Activated naive CD8-positive, alpha-beta T cell treated with anti-CD3 and anti-CD28 coated beads, Interleukin-2, amount 50 U/mL, for 24 hours (primary cell): ENCODE measurements around the gene UBE3B.

Experiments used
- ATAC-seq: fragments of 150-1000 bp; cut with Tn5 transposase; one replicate; pipeline ENCODE4 v1.10.0; 2021
- DNase-seq: peaks from one replicate; pipeline ENCODE4 v3.0.0; 2021
- H3K27ac Mint-ChIP-seq: one replicate; pipeline ENCODE4 v1.8.0; 2021; ENCODE audit warnings: mild to moderate bottlenecking, mixed read lengths
- H3K27me3 Mint-ChIP-seq: one replicate; pipeline ENCODE4 v1.8.0; 2021; ENCODE audit warnings: mixed read lengths
- H3K36me3 Mint-ChIP-seq: one replicate; pipeline ENCODE4 v1.8.0; 2021; ENCODE audit warnings: low read depth, mixed read lengths
- H3K4me1 Mint-ChIP-seq: one replicate; pipeline ENCODE4 v1.8.0; 2021; ENCODE audit warnings: mixed read lengths
- H3K4me3 Mint-ChIP-seq: one replicate; pipeline ENCODE4 v1.8.0; 2021; ENCODE audit warnings: mild to moderate bottlenecking, moderate library complexity, mixed read lengths
- H3K9me3 Mint-ChIP-seq: one replicate; pipeline ENCODE4 v1.8.0; 2021; ENCODE audit warnings: mixed read lengths

UBE3B gene

DNA sequence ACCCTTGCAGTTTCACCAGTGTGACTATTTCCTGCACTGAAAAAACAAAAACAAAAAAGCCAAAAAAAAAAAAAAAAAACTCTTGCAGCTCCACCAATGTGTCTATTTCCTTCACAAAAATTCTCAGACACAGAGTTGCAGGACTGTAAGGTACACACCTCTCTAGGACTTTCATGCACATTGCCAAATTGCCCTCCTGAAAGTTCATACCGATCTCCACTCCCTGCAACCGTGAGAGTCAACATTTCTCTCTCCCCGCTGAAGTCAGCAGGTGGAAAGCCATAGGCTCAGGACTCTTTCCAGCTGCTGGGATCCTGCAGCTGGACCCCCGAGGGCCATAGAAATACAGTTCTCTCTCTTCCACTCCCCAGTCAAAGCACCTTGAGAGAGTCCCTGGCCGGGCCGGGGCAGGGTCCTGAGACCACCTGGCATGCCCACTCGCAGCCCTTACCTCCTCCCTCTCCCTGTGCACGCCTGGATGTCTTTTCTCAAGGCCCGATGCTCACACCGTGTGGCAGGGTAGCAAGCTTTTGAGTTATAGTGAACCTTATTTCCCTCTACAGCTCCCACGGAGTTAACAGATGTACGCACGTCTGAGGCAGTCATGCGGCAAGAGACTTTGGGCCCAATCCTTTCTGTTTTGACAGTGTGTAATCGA is 72.3 kb downstream of the UBE3B start:
- peaks cover 3% of the 10 kb centered on the region for H3K4me1 Mint-ChIP-seq
- H3K27ac Mint-ChIP-seq = no peak overlapping the region
- ATAC-seq (no peak), DNase-seq (no peak)
- H3K9me3 Mint-ChIP-seq = no peaks in the 10 kb centered on the region
- H3K4me3 Mint-ChIP-seq = no peak overlapping the region
- peaks cover 15% of the 10 kb centered on the region for H3K27me3 Mint-ChIP-seq
- H3K36me3 Mint-ChIP-seq = no peaks in the 10 kb centered on the region

DNA sequence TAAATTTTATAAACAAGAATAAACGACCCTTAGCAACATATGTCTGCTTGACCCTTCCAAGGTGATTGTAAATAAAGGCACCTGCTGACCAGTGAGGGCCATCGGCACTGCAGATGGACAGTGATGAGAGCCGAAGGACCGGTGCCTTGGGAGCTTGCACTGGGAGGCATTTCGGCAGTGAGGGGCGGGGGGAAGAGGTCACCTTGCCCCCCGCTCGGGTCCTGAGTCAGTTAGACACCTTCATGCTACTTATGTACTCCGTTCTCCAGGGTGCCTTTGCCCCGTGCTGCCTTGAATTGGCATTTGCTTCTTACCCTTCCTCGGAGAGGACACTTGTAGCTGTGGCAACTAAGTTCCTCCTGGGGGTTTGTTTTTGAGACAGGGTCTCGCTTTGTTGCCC is 72.8 kb downstream of the UBE3B start:
- H3K36me3 Mint-ChIP-seq = no peaks in the 10 kb centered on the region
- no peaks in the 10 kb centered on the region for H3K9me3 Mint-ChIP-seq
- H3K27ac Mint-ChIP-seq = no peak overlapping the region
- H3K4me3 Mint-ChIP-seq = no peak overlapping the region
- DNase-seq (no peak), ATAC-seq (no peak)
- H3K27me3 Mint-ChIP-seq = peaks cover 15% of the 10 kb centered on the region
- no peaks in the 10 kb centered on the region for H3K4me1 Mint-ChIP-seq

DNA sequence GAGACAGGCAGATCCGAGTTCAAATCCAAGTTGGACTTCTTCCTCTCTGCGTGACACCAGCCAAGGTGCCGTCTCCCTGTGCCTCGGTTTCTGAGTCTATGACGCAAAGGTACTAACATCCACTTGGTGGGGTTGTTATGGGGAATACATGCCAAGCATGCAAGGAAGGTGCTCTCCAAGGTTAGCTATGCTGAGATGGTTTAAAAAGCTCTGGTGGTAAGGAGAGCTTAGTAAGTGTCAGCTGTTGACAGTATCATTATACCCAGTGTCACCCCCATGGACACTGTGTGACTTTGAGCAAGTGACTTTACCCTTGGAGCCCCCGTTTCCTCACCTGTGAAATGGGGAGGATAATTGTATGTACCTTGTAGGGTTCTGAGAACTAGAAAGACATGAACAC is 73.7 kb downstream of the UBE3B start:
- no peak overlapping the region for H3K27ac Mint-ChIP-seq
- H3K9me3 Mint-ChIP-seq = no peaks in the 10 kb centered on the region
- no peaks in the 10 kb centered on the region for H3K4me1 Mint-ChIP-seq
- no peak overlapping the region for H3K4me3 Mint-ChIP-seq
- DNase-seq = no peak
- no peak for ATAC-seq
- H3K27me3 Mint-ChIP-seq = peaks cover 15% of the 10 kb centered on the region
- H3K36me3 Mint-ChIP-seq = no peaks in the 10 kb centered on the region

DNA sequence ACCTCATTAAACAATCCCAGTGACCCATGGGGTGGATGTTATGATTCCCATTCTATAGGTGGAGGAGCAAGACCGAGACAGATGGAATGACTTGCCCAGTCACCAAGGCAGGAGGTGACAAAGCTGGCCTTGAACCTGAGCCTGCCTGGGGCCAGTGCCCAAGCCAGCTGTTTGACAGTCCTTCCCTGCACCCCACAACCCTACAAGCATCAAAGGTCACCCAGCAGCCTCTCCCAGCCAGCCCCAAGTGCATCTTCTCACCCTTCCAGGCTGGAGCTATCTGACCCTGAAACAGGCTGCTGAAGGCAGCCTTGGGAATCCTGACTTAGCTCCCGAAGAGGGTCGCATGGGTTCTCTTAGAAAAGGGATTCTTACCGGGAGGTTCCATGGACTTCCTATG is 75.5 kb downstream of the UBE3B start:
- Mint-ChIP-seq H3K36me3 (no peaks in the 10 kb centered on the region), H3K9me3 (no peaks in the 10 kb centered on the region), H3K4me3 (no peak overlapping the region), H3K27ac (no peak overlapping the region), H3K4me1 (no peaks in the 10 kb centered on the region), H3K27me3 (peaks cover 3% of the 10 kb centered on the region)
- DNase-seq (no peak), ATAC-seq (no peak)

DNA sequence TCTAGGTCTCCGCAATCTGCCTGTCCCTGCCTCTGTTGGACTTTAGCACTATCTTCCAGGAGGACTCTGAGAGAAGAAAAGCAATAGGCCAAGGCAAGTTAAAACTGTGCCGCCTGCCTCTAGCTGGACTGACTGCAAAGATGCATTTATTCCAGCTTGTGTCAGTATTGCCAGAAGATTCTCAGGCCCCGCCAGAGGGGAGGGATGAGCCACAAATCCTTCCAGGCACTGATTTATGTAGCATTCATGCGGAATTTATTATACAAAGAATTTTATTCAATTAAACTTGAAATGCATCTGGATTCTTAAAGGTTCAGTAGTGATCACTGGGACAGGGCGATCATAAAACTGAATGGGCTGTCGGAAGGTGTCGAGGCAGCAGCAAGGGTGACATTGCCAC is 76.0 kb downstream of the UBE3B start:
- Mint-ChIP-seq H3K9me3 (no peaks in the 10 kb centered on the region), H3K36me3 (no peaks in the 10 kb centered on the region), H3K4me1 (no peaks in the 10 kb centered on the region), H3K27ac (no peak overlapping the region), H3K27me3 (no peaks in the 10 kb centered on the region), H3K4me3 (no peak overlapping the region)
- DNase-seq = no peak
- ATAC-seq = no peak

DNA sequence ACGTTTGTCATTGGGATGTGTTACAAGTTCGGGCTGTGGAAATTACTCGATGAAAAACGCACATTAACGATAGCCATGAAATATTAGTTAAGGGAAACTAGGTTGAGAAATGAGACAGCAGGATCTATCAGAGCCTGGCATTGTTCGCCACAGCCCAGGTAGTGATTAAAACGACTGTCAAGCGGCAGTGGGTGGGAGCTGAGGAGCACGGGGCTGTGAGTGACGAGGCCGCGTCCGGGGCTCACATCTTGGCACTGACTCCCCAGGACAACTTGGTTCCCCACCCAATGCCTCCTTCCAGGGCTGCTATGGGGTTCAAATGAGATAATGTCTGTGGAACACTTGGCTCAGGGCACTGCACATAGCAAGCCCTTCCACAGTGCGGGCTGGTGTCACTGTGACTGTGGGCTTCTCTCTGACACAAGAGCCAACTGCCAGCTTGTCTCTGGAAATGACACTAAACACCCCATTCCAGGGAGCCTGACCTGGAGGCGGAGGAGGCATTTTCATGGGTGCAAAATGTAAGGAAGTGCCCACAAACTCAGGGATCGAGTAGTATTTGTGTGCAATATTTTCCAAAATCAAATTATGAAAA is 76.6 kb downstream of the UBE3B start:
- no peaks in the 10 kb centered on the region for H3K36me3 Mint-ChIP-seq
- H3K4me1 Mint-ChIP-seq = no peaks in the 10 kb centered on the region
- H3K4me3 Mint-ChIP-seq = no peak overlapping the region
- no peaks in the 10 kb centered on the region for H3K27me3 Mint-ChIP-seq
- ATAC-seq (no peak), DNase-seq (no peak)
- no peak overlapping the region for H3K27ac Mint-ChIP-seq
- no peaks in the 10 kb centered on the region for H3K9me3 Mint-ChIP-seq

DNA sequence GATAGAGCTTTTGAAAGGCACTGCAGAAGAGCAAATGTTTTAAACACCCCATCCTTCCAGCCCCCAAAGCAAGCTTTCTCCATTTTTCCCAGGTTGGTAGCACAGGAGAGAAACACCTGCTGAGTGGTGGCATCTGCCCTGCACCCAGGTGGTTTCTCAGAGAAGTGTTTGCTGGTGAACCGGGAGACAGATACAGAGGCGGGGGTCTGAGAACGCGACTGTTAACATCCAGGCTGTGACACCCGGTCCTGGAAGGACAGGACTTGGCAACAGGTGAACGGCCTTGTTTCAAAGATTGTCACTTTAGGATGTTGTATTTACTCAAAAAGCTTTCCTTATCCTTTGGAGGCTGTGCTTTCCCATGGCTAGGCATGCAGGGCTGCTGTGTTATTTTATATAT is 77.3 kb downstream of the UBE3B start:
- Mint-ChIP-seq H3K27ac (no peak overlapping the region), H3K4me1 (no peaks in the 10 kb centered on the region), H3K4me3 (no peak overlapping the region), H3K9me3 (no peaks in the 10 kb centered on the region), H3K27me3 (no peaks in the 10 kb centered on the region), H3K36me3 (no peaks in the 10 kb centered on the region)
- ATAC-seq (no peak), DNase-seq (no peak)

DNA sequence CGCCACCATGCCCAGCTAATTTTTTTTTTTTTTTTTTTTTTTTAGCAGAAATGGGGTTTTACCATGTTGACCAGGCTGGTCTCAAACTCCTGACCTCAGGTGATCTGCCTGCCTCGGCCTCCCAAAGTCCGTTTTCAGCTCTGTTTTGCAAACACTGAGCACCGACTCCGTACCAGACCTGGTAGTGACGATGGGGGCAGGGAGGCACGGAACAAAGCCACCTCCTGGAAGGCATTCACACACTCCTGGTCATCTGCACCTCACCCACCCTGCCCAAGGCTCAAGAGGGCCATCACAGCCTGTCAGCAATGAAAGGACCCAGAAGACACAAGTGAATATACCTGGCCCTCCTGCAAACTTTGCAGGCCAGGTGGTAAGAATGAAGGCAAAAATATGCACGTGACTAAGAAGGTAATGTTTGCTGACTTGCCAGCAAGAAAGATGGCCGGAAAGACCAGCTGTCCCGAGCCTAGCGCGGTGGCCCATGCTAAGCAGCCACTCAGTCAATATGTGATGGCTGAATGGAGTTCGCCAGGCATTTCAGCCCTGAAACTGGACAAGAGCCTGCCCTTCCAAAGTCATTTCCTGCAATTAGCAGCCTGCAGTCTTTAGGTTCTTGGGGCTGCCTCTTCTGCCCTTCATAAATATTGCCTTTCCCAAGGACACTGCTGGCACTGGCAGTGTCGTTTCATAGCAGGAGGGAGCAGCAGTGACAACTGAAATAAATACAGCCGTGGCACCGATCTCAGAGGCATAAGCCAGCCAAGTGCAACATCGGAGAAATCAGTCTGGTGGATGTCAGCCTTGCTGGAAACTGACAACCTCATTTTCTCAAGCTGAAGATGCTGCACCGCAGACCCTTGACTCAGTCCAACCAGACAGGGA is 78.2 kb downstream of the UBE3B start:
- H3K4me1 Mint-ChIP-seq = no peaks in the 10 kb centered on the region
- H3K4me3 Mint-ChIP-seq = no peak overlapping the region
- no peaks in the 10 kb centered on the region for H3K36me3 Mint-ChIP-seq
- no peak for DNase-seq
- no peak overlapping the region for H3K27ac Mint-ChIP-seq
- no peak for ATAC-seq
- no peaks in the 10 kb centered on the region for H3K27me3 Mint-ChIP-seq
- no peaks in the 10 kb centered on the region for H3K9me3 Mint-ChIP-seq

DNA sequence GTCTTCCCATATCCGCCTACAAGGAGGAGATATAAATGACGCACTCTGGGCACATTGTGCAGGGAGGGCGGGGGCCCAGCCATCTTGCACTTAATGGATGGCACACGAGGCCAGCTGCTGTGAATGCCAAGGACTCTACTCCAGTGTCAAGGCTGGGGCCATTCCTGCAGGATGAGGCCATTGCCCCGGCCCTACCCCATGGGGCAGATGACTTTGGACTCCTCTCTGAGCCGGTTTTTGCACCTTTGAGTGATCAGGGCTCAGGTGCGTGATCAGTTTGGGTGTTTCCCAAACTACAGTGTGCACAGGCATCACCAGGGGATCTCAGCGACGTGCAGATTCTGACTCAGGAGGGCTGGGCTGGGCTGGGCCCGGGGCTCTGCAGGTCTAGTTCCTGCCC is 79.8 kb downstream of the UBE3B start:
- ATAC-seq (no peak), DNase-seq (no peak)
- H3K4me3 Mint-ChIP-seq = no peak overlapping the region
- H3K36me3 Mint-ChIP-seq = peaks cover 6% of the 10 kb centered on the region
- no peak overlapping the region for H3K27ac Mint-ChIP-seq
- peaks cover 3% of the 10 kb centered on the region for H3K9me3 Mint-ChIP-seq
- H3K27me3 Mint-ChIP-seq = no peaks in the 10 kb centered on the region
- H3K4me1 Mint-ChIP-seq = no peaks in the 10 kb centered on the region

DNA sequence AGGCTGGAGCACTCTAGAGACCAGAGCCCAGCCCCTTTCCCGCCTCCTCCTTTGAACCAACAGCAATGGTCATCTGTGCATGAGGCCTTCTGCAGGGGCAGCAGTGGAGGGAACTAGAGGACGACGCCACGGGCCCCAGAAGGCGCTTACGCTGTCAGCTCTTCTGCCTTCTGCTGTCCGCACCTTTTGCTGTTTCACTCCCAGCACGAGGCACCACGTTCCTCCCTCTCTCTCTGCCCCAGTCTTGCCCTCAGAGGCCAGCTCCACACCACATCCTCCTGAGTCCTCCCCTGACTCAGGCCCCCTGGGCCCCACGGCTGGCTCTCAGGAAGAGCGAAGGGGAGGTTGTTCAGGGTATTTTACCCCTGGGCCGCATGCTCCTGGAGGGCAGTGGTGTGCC is 80.4 kb downstream of the UBE3B start:
- no peaks in the 10 kb centered on the region for H3K4me1 Mint-ChIP-seq
- ATAC-seq = no peak
- H3K4me3 Mint-ChIP-seq = no peak overlapping the region
- H3K27me3 Mint-ChIP-seq = no peaks in the 10 kb centered on the region
- no peak overlapping the region for H3K27ac Mint-ChIP-seq
- peaks cover 9% of the 10 kb centered on the region for H3K9me3 Mint-ChIP-seq
- DNase-seq = no peak
- H3K36me3 Mint-ChIP-seq = peaks cover 12% of the 10 kb centered on the region

DNA sequence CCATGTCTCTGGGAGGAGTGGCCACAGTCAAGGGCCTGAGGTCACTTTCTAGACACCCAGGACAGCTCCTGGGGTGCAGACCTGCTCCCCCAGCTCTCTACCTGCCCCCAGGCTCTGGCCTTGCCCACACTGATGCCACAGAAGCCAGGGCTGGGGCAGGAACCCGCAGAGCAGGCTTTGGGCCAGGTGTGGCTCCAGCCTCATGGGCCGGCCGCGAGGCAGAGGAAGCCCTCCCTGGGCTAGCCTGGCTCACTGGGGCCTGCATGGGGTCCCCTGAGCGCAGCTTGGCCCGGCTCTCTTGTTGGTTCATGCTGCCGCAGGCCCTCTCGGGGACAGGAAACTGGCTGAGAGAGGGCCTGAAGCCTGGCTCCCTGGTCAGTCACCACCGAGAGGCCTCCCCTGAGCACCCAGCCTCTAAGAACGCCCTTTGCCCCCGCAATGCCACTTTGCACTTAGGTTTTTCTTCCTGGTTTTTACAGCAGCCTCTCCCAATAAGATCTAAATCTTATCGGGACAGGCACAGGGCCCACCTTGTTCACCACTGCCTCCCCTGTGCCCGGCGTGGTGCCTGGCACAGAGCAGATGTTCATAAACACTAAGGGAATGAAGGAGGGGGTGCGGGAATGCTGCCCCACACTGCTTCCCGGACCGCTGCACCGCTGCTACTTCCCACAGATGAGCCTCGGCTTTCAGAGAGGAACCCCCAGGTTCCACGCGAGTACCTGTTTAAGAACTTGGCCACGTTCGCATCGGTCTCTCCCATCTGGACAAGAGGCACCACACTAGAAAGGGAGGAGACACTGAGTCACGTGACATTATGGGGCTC is 81.2 kb downstream of the UBE3B start:
- H3K27ac Mint-ChIP-seq = no peak overlapping the region
- no peak overlapping the region for H3K4me3 Mint-ChIP-seq
- no peaks in the 10 kb centered on the region for H3K4me1 Mint-ChIP-seq
- ATAC-seq (no peak), DNase-seq (no peak)
- peaks cover 9% of the 10 kb centered on the region for H3K9me3 Mint-ChIP-seq
- no peaks in the 10 kb centered on the region for H3K27me3 Mint-ChIP-seq
- H3K36me3 Mint-ChIP-seq = peaks cover 12% of the 10 kb centered on the region

DNA sequence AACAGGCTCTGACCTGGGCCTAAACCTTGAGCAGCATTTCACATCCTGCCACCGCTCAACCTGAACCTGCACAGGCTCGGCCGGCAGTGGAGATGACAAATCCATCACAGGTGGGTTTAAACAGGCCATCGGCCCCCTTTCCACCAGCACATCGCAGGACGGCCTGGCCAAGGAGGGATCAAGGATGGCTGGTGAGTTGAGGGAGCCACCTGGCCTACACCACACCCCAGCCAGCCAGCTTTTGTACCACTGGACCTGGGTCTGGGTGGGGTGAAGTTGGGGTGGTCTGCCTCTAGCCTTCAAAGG is 81.7 kb downstream of the UBE3B start:
- ATAC-seq (no peak), DNase-seq (no peak)
- no peaks in the 10 kb centered on the region for H3K27me3 Mint-ChIP-seq
- H3K4me3 Mint-ChIP-seq = no peak overlapping the region
- peaks cover 9% of the 10 kb centered on the region for H3K9me3 Mint-ChIP-seq
- H3K36me3 Mint-ChIP-seq = peaks cover 12% of the 10 kb centered on the region
- H3K27ac Mint-ChIP-seq = no peak overlapping the region
- no peaks in the 10 kb centered on the region for H3K4me1 Mint-ChIP-seq

DNA sequence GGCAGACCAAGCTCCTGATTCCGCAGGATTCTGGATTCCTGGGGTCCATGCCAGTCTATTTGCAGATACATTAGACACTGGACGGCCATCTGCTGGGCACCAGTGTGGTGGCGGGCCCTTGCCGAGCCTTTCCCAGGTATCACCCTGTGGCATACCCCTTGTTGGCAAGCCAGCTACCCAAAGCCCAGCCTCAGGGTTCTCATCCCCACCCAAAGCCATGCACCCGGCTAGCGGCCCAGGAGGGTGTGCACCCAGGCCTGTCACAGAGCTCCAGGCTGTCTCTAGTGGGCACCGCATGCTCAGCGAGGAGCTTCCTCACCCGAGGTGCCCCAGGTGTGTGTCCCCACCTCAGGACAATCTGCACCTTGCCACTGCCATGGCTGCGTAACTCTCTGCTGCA is 82.2 kb downstream of the UBE3B start:
- DNase-seq (no peak), ATAC-seq (no peak)
- Mint-ChIP-seq H3K27ac (no peak overlapping the region), H3K27me3 (no peaks in the 10 kb centered on the region), H3K9me3 (peaks cover 9% of the 10 kb centered on the region), H3K4me3 (no peak overlapping the region), H3K4me1 (no peaks in the 10 kb centered on the region), H3K36me3 (peaks cover 12% of the 10 kb centered on the region)

DNA sequence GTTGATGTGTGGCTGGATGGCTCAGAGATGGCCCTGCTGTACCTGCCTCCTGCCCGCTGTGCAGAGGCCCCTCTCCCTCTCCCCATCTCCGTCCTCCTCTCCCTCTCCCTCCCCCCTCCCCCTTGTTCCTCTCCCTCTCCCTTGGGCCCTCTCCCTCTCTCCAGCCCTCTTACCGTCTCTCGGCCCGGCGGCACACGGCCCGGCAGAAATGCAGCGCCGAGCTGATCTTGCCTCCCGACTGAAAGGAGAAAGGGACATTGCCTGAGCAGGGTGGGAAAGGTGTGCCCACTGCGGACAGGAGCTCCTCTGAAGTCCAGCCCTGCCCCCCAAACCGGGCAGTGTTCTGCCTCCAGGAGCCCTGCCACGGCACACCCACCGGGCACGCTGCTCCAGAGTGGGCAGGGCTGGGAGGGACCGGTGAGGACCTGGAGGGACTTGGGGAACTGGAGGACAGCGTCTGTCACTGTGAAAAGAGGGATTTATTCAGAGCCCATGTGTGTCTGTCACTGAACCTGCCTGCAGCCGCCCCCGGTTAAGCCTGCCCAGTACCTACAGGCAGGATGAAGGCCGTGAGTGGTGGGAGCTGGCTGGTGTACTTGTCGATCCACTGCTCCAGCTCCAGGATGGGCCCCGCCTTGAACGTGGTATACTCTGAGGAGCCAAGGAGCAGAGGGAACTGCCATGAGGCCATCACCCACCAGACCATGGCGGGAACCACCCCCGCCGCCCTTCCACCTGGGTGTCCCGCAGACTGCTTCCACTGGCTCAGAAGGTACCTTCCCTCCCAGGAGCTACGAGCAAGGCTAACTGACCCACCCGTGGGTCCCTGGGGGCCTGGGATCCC is 83.7 kb downstream of the UBE3B start:
- no peak overlapping the region for H3K27ac Mint-ChIP-seq
- no peak for DNase-seq
- no peak overlapping the region for H3K4me3 Mint-ChIP-seq
- no peaks in the 10 kb centered on the region for H3K4me1 Mint-ChIP-seq
- peaks cover 14% of the 10 kb centered on the region for H3K36me3 Mint-ChIP-seq
- no peak for ATAC-seq
- H3K27me3 Mint-ChIP-seq = no peaks in the 10 kb centered on the region
- H3K9me3 Mint-ChIP-seq = peaks cover 9% of the 10 kb centered on the region
